Stimulated activated CD8-positive, alpha-beta memory T cell treated with anti-CD3 and anti-CD28 coated beads, Interleukin-12 subunit alpha, Interleukin-12 subunit beta, amount 100 ng/mL, for 24 hours (primary cell): Measurements from ENCODE around the gene SMIM1.
"Not testable (repeated sequence)": the region's sequence is repeated elsewhere in the genome, so short reads cannot be mapped to it uniquely, and the experiment has no call there.

ENCODE experiments used
- DNase-seq: peaks from one replicate; pipeline ENCODE4 v3.0.0-alpha.2; 2020; ENCODE audit errors: extremely low read depth

SMIM1 gene

GRCh38 chr1:3736708-3737107, 35.8 kb upstream of the SMIM1 start:
- DNase-seq, result no peak

DNA sequence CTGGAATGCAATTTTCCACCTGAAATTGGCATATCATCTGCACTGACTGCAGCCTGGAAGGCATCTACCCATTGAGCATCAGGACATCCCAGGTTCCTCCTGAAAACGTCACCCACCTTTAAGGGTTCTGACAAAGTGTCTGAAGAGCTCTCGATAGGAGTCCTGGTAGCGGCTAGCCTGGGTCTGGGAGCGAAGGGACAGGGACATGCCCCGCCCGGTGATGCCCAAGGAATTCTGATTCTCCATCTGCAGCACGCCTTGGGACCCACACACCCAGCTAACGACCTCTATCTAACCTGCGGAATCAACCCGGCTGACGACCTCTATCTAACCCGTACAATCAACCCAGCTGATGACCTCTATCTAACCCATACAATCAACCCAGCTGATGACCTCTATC, 33.6 kb upstream of the SMIM1 start:
- DNase-seq, result no peak

DNA sequence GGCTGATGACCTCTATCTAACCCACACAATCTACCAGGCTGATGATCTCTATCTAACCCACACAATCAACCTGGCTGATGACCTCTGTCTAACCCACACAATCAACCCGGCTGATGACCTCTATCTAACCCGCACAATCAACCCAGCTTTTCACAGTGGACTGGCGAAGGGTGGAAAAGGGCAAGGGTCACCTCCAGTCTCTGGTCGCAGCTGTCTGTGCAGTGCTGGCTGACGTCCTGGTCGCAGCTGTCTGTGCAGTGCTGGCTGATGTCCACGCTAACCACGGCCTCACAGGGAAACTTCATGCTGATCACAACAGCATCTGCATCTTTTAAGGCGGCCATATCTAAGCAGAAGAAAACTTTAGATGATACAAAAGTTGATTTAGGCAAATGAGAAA, 32.5 kb upstream of the SMIM1 start:
- no peak for DNase-seq

DNA sequence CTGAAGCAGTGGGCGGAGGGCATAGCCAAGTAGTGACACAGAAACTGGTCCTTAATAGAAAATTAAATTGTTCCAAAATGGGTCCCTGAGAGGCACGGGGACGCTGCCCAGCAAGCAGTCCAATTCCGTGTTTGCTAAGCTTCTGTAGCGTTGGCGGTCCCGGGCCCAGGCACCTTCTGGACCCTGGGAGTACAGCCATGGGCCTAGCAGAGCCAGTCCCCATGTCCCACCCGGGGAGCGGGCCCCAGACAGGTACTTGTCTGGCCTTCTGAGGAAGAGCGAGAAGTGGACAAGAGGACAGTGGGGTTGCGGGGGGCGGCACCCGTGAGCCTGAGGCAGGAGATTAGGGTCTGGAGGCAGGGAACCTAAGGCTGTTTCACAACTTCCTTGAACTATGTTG, 31.8 kb upstream of the SMIM1 start:
- no peak for DNase-seq

GRCh38 chr1:3741566-3742438, 30.7 kb upstream of the SMIM1 start:
- DNase-seq, result no peak

DNA sequence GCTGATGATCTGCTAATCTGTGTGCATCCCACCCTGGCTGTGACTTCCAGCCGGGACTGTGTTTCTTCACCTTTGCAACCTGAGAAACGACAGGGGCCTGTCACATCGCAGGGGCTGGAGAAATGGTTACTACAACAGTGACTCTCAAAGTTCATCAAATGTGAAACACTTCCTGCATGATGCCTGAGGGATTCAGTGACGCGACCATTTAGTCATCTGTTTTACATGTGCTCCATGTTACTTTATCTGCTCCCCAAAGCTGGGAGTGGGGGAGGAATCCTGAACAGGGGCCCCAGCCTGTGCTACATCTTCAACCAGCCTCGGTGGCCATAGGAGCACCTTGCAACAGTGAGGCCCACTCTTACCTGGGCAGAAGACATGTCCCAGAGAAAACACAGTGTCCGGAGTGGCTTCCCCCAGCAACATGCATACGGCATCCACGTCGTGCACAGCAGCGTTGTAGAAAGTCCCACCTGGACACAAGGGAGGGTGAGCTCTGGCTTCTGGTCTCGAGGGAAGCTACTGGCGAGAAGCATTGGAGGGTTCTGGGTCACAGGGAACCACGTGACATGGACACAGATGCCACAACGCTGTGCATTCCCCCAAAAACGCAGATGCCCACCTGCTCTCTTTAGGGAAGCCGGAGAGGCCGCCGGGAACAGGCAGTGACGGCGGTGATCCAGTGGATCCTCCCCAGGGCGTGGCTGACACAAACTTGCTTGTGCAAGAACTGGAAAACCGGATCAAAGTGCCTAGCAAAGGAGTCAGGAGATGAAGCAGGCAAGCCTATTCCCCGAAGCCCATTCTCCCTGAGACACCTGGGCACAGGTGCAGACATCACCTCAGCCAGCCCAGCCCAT, 29.9 kb upstream of the SMIM1 start:
- no peak for DNase-seq

GRCh38 chr1:3743421-3743820, 29.1 kb upstream of the SMIM1 start:
- DNase-seq, result no peak

DNA sequence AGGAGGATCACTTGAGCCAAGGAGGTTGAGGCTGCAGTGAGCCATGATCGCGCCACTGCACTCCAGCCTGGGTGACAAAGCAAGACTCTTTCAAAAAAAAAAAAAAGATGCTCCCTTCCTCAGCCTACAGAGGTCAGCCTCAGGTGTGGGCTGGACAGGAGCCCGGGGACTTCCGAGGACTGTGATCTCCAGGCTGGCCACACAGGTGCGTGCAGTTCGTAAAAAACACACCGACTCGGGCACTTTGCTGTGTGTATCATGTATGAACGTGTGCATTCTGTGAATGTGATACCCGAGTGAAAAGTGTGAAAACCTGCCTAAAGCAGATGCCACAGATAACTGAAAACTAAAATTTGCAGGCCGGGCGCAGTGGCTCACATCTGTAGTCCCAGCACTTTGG, 28.7 kb upstream of the SMIM1 start:
- DNase-seq, result no peak

DNA sequence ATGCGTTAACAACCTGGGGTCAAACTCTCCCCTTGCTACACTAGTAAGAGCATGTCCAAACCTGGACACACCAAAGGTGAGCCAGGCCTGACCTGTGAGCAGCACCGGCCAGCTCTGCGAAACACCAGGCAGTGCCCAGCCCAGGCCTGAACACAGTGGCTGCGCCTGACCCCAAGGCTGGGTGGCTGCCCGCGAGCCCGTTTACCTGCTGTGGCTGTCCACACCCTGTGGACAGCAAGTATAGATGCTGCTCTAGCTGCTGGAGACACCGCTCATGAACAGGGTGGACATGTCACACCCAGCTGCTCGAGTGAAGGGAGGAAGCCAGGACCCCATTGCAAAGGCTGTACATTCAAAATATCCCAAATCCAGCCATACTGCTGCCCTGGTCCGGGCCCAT, 27.9 kb upstream of the SMIM1 start:
- no peak for DNase-seq

- DNase-seq, result no peak
Measured at GRCh38 chr1:3745071-3745470, 27.5 kb upstream of the SMIM1 start.

GRCh38 chr1:3745590-3746381, 26.8 kb upstream of the SMIM1 start:
- DNase-seq, result no peak

DNA sequence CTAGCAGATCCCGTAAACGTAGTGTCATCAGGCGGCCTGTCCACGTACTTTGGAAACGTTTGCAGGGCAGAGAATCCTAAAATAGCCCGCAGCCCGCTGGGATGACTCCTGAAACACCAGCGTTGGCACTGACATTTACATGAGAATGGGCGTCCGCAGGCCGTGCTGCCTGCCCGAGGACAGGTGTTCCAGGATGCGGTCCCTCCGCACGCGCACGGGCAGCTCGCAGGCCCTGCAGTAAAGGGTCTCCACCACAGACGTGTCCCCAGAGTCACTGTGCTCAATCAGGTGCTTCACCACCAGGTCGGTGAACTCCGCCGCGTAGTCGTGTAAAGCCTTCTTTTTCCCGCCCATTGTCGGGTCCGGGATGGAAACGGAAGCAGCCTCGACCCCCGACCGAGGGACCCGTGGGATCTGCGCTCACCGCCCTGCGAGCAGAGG, 26.1 kb upstream of the SMIM1 start:
- DNase-seq, result no peak

GRCh38 chr1:3746830-3747521, 25.6 kb upstream of the SMIM1 start:
- DNase-seq, result peak; percentile 70

DNA sequence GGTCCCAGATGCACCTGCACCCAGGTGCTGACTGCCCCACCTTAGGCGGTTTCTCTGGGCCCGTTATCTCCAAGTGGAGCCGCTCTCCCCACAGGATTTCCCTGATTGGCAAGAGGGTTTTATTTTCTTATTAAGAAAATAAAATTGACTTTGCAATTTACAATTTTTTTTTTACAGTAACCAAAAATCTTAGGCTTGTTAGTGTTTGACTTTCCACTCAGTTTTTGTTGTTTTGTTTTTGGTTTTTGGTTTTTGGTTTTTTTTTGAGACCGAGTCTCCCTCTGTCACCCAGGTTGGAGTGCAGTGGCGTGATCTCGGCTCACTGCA, 25.1 kb upstream of the SMIM1 start:
- no peak for DNase-seq

DNA sequence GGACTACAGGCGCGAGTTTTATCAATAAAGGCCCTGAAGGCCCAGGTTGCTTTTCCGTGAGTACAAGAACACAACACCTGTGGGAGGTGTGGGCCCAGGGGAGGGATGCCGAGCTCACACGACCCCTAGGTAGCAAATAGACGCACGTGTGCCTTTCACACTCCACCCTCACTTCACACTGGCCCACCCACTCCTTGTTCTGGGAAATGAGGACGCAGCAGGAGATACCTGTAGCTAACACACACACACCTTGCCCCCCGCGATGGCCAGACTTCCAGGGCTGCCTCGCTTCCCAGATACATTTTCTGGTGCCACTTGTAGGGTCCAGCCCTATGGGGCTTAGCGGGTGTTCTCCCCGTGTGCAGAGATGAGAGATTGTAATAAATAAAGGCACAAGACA, 24.6 kb upstream of the SMIM1 start:
- no peak for DNase-seq

GRCh38 chr1:3748316-3748900, 24.1 kb upstream of the SMIM1 start:
- DNase-seq, result not testable (repeated sequence)

- no peak for DNase-seq
Measured at GRCh38 chr1:3749512-3749911, 23.0 kb upstream of the SMIM1 start.

DNA sequence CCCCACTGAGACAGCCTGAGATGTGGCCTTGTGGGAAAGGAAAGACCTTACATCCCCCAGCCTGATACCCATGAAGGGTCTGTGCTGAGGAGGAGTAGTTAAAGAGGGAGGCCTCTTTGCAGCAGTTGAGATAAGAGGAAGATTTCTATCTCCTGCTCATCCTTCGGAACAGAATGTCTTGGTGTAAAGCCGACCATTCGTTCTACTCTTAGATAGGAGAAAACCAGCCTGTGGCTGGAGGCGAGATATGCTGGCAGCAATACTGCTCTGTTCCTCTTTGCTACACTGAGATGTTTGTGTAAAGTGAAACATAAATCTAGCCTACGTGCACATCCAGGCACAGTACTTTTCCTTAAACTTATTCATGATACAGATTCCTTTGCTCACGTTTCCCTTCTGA, 21.8 kb upstream of the SMIM1 start:
- DNase-seq, result no peak

- no peak for DNase-seq
Measured at GRCh38 chr1:3752400-3752945, 20.1 kb upstream of the SMIM1 start, which contains the start of gene CCDC27. Gene CCDC27, plus strand, starts transcription at chr1:3752450. Its CDS starts 32 bp downstream, at chr1:3752482.

DNA sequence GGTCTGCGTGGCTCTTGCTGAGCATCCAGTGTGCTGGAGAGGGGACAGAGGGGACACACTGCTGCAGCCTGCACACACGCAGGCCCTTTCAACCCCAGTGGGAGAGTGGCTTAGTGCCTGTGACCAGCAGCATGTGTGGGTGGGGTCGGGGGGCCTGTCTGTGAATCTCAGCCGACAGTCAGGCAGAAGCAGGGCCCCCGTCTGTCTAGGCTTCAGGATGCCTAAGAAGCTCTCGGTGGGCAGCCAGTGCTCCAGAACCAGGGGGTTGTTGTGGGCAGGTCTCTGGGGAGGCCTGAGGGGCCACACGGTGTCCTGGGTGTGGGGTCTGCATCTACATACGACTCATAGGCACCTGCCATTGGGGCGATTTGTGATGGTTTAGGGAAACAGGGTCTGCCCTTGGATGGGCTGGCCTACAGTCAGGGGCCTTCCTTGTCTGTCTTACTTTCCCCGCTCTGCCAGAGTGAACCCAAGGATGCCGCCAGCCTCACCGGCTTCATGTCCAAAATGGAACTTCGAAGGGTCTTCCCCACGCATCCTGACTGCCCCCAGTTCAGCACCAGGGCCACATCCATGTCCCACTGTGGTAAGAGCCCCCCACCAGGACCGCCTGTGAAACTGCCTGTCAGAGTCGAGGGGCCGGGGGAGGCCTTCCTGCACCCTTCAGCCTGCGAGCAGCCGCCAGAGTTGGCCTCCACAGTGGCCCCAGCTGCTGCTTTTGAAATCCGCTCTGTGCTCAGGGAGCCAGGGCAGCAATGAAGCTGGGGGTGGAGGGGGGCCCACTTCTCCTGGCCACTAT, 18.7 kb upstream of the SMIM1 start:
- DNase-seq, result no peak
